Right ventricle myocardium inferior (tissue), 1 donor: ENCODE measurements around the gene AMIGO3. TPM values are rescaled to one million over a fixed set of nuclear protein-coding genes. Genes with fewer than 3 reads are reported as not detected.
A peak's percentile ranks its signal among the peaks of the same experiment; 100 is the strongest.

Experiments
- ATAC-seq: fragments of 200-7000 bp; cut with Tn5 transposase; one replicate; pipeline ENCODE4 v1.9.1; 2020; ENCODE audit warnings: mild to moderate bottlenecking, moderate library complexity
- DNase-seq: peaks from one replicate; pipeline ENCODE4 v3.0.0; 2021; ENCODE audit errors: missing footprints
- intact Hi-C: fragments of 100-400 bp; cut with DNase I; formaldehyde crosslinking; loops from one replicate; pipeline ENCODE4 v1.11.0; 2022
- total RNA-seq: library from RNA; stranded (reverse); fragmentation: NEBNext Ultra II Directional; extraction: Animal tissue kit (Norgen Biotek cat#: 25700); gene quantifications from one replicate; pipeline ENCODE4 v1.2.1, GENCODE V29; 2021
- donor health status: DM: no; HTN: yes; CAD: no; lungs with severe emphysema.

AMIGO3 gene
- total RNA-seq, 1 donor from 2014 or later: not detected

DNA sequence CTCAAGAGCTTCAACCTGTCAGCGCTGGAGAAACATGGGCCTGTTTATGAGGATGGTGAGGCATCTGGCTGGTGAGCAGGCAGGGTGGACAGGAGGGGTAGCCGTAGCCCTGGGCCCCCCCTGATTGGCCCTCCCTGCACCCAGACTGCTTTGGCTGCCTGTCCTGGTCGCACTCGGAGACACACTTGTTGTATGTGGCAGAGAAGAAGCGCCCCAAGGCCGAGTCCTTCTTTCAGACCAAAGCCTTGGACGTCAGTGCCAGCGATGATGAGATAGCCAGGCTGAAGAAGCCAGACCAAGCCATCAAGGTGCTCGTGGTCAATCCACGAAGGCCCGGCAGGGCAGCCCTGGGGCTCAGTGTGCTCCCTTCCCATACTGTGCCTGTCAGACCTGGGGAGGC lies 43.6 kb downstream of the AMIGO3 start:
- ATAC-seq (no peak), DNase-seq (no peak)
- intact Hi-C loops: no loop called here

DNA sequence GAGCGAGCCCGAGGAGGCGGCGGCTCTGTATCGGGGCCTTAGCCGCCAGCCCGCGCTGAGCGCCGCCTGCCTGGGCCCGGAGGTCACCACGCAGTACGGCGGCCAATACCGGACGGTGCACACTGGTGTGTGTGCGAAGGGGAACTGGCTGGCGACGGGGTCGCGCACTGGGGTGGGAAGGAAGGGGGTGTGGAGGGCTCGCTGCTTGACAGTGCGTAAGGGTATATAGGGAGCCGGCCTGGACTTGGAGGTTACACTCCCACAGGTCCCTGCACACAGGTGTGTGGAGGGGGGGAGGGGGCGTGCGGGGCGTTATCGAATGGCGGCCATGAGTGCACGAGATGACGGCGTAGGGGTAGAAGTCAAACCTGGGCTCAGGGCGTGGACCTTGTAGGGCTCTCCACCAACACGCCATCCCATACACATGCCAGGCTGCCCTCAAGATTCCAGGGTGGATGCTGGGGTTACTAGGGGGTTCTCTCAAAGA lies 44.9 kb downstream of the AMIGO3 start:
- ATAC-seq (peak; percentile 33), DNase-seq (no peak)
- intact Hi-C loops: loop anchor here (5.0 kb wide), 1 partner anchor 207 kb away; no protein-coding TSS in a partner anchor

DNA sequence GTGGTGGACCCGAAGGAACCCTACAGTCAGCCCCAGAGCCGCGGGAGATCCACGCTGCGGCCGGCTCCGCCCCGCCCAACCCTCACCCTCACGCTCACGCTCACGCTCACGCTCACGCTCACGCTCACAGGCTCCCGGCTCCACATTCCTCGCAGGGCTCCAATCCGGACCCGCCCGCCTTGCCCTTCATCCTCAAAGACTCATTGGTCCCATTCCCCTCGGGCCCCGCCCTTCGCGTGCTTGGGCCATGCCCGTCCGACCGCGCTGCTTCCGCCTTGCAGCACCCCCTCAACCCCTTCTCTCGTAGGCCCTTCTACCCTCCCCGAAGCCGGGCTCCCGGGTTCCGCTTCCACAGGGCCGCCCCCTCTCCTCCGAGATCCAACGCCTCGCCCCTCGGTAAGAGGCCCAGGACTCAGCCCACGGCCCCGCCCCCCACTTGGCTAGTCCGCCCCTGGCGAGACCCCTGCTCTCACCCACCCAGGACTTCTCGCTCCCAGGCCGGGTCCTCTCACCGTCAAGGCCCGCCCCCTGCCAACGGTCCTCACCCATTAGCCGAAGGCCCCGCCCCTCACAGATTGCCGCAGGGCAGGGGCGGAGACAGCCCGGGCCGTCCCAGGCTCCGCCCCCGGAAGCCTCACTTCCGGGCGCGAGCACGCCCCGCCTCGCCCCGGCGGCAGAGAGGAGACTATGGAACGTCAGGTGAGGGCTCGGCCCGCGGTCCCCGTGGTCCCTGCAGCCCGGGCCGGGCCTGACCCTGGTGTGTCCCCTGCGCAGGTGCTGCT lies 45.6 kb downstream of the AMIGO3 start, which contains the start of gene APEH:
Gene APEH (plus strand): TSS at position 637 of the 782 bp plus-strand sequence. CDS start 51 bp downstream, at position 688.
- peak; percentile 96 for ATAC-seq
- peak; percentile 99 for DNase-seq
- intact Hi-C loops: loop anchor here (5.0 kb wide), 1 partner anchor 207 kb away; no protein-coding TSS in a partner anchor

DNA sequence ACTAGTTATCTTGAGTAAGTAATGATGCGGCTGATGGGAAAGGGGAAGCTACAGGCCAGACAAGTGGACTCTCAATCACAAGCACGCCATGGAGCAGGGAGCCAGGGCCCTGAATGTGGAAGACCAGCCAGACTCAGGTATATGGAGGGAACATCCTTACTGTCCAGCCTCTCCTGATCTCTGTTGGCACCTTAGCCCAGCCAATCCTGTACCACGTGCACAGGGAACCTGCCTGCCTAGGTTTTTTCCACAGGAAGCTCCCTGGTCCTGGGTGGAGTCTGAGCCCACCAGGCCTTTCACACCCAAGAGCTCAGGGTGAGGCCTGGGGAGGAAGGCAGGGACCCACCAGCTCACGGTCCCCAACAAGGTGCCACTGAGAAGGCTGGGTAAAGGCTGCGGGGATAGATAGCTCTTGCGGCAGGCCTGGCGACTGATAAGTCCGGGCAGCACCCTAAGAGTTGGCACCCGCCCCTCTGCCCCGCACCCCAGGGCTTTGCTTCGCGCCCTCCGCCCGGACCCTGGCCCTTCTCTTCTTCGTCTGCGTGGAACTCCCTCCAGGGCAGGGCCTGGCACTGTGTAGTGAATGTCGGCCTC lies 46.3 kb downstream of the AMIGO3 start:
- intact Hi-C loops: loop anchor here (5.0 kb wide), 1 partner anchor 206 kb away; no protein-coding TSS in a partner anchor
- no peak for DNase-seq

DNA sequence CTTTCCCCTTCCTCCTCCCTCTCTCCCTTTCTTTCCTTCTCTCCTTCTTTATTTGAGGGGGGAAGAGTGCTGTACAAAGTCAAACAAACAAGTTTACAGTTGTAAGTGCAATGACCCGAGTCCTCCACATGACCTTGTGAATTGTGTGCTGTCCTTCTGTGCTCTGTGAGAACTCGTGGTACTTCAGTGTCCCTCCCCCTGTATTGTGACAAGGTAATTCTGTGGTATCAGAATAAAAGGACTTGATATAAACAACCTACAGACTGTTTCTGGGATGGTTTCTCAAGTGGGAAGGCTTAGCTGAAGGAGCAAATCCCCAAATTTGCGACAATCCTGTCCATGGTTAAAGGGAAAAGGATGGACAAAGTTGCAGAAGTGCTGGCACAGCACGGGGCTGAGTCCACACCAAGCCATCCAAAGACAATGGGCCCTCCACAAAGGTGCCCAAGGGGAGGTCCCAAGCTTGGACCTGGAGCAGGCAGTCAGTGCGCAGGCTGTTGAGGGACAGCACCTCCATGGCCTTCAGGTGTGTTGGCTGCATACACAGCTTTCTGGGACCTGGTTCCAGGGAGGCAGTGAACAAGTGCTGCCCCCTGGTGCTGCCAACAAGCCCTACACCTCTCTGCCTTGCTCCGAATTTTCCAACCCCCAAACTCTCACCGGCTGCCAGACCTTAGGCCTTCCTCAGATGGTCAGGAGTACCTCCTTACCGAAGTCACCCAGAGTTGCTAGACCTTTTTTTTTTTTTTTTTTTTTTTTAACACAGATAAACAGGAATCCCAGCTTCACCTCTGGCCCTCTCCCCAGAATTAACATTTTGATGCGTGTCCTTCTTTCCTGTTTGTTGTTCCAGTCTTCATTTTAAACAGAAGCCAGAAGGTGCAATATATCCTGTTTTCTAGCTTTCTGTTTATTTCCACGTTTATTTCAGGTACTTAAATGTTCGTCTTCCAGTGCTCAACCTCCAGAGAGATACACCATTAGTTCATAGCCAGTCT lies 47.9 kb downstream of the AMIGO3 start:
- ATAC-seq (no peak), DNase-seq (no peak)
- intact Hi-C loops: loop anchor here (1.0 to 5.0 kb wide), 2 partner anchors 132 to 204 kb away; no protein-coding TSS in a partner anchor

More for the DNA sequence above, 46.3 kb downstream of the AMIGO3 start:
- no peak for ATAC-seq

DNA sequence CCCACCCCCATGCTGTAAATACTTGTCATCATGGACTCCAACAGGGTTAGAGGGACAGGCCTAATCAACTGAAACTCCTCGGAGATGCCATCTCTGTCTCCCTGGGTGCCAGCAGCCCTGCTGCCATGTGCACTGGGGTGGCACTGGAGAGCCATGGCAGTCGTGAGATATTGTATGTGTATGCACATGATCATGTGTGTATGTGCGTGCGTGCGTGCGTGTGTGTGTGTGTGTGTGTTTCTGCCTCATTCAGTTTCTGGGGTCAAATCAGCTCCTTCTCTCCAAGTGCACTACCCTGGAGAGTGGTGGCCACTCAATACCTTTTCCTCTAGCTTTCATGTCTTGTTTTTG lies 48.6 kb downstream of the AMIGO3 start:
- no peak for ATAC-seq
- intact Hi-C loops: loop anchor here (1.0 to 5.0 kb wide), 2 partner anchors 132 to 204 kb away; no protein-coding TSS in a partner anchor
- DNase-seq: no peak

DNA sequence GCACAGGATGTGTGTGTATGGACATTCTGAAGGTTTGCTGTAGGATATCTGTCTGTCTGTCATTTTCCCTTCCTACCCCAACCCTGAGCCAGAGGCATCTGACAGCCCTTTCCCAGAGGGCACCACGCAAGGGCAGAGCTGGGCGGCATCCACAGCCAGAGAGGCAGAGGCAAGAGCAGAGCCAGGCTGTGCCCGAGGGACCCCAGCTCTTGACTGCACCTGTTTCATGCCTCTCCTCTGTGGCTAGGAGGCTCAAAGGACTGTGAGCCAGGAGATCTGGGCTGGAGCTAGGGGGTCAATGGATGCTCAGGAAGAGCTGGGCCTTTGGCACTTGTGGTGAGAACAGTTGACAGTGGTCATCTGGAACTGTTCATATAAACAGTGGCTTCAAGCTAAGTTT lies 50.1 kb downstream of the AMIGO3 start:
- intact Hi-C loops: no loop called here

DNA sequence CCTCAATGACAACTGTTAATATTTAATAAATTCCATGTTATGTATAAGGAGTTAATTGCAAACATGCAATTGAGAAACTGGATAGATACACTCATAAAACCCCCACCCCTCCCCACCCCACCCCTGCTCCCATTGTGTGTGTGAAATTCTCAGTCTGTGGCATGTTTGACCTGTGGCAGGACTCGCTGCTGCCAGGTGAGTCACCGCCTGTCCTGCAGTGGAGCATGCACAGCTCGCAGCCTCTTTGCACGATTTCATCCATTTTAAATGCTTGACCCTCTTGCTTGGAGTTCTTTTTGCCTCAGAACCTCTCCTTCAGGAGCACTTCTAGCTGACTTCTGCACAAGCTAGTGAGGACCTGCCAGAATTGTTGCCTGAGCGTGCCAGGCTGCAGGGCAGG lies 50.6 kb downstream of the AMIGO3 start:
- DNase-seq (no peak), ATAC-seq (no peak)
- intact Hi-C loops: no loop called here

More for the DNA sequence above, 50.1 kb downstream of the AMIGO3 start:
- DNase-seq: no peak
- no peak for ATAC-seq

DNA sequence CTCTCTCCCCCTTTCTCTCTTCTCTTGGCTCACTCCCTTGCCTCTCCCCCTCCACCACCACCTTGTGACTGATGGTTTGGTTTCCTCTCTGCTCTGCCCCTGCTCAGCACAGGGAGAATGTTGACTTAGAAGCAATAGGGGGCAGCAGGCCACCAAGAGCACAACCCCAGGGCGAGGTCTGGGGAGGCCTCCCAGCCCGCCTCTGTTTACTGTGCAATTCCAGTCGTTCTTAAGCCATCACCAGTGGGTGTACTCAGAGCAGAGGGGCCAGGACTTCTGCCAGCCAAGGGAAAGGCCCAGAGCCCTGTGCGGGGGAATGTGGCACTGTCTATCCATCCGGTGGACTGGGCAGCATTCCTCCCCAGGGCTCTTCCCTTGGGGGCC lies 51.1 kb downstream of the AMIGO3 start:
- intact Hi-C loops: no loop called here
- ATAC-seq (no peak), DNase-seq (no peak)

DNA sequence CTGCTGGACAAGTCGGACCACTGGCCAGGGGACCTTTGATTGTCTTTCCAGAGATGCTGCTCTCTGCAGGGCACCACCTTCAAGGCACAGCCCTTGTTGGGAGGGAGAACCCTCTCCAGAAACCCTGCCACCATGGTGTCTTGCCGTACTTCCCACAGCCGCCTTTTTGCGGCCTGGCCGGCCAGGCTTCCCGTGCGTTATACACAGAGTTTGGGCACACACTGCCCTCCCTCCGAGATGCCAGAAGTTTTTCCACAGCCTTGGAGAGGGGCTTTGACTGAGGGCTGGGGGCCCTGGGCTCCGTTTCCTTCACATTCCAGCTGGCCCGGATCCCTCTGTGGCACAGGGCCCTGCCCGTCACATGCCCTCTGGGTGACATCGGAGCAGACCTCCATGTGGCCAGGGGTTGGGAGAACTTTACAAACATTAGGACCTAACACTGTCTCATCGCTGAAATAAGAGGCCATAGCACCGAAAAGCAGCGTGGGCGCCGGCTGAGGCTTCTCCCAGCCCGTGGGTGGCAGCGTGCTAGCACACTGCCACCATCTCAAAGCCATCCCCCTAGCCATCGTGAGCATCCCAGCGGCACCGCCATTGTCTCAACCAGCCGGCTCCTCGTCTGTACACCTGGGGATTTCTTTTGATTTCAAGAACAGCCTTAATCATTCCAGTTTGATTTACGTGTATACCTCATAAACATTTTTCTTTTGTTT lies 51.6 kb downstream of the AMIGO3 start:
- intact Hi-C loops: no loop called here
- ATAC-seq (no peak), DNase-seq (no peak)

Other genes with a start within 250 kb of the AMIGO3 start
- 129 TPM for gene DAG1, start 249.4 kb downstream of the AMIGO3 start, total RNA-seq
- gene BSN, start 165.2 kb downstream of the AMIGO3 start, total RNA-seq: 0.27 TPM
- gene APEH, start 45.3 kb downstream of the AMIGO3 start, total RNA-seq: 99.5 TPM
- 4.6 TPM for gene MST1, start 30.2 kb downstream of the AMIGO3 start, total RNA-seq
- gene RNF123, start 30.1 kb downstream of the AMIGO3 start, total RNA-seq: 46.1 TPM
- gene GMPPB, start 4.3 kb upstream of the AMIGO3 start, total RNA-seq: 18.1 TPM
- gene IP6K1, start 66.9 kb upstream of the AMIGO3 start, total RNA-seq: 19.0 TPM
- gene CDHR4, start 80.2 kb upstream of the AMIGO3 start, total RNA-seq: not detected
- gene INKA1, start 83.6 kb upstream of the AMIGO3 start, total RNA-seq: 3.1 TPM
- gene UBA7, start 94.3 kb upstream of the AMIGO3 start, total RNA-seq: 23.1 TPM
- 2.5 TPM for gene TRAIP, start 136.9 kb upstream of the AMIGO3 start, total RNA-seq
- not detected for gene CAMKV, start 150.2 kb upstream of the AMIGO3 start, total RNA-seq
- gene MST1R, start 184.2 kb upstream of the AMIGO3 start, total RNA-seq: 1.2 TPM
- 7.7 TPM for gene MON1A, start 210.1 kb upstream of the AMIGO3 start, total RNA-seq
- gene RBM6, start 220.5 kb upstream of the AMIGO3 start, total RNA-seq: 44.3 TPM